Measurements from ENCODE around the gene AURKAIP1.
"Not testable (repeated sequence)": the region's sequence is repeated elsewhere in the genome, so short reads cannot be mapped to it uniquely, and the experiment has no call there.

AURKAIP1 gene

DNA sequence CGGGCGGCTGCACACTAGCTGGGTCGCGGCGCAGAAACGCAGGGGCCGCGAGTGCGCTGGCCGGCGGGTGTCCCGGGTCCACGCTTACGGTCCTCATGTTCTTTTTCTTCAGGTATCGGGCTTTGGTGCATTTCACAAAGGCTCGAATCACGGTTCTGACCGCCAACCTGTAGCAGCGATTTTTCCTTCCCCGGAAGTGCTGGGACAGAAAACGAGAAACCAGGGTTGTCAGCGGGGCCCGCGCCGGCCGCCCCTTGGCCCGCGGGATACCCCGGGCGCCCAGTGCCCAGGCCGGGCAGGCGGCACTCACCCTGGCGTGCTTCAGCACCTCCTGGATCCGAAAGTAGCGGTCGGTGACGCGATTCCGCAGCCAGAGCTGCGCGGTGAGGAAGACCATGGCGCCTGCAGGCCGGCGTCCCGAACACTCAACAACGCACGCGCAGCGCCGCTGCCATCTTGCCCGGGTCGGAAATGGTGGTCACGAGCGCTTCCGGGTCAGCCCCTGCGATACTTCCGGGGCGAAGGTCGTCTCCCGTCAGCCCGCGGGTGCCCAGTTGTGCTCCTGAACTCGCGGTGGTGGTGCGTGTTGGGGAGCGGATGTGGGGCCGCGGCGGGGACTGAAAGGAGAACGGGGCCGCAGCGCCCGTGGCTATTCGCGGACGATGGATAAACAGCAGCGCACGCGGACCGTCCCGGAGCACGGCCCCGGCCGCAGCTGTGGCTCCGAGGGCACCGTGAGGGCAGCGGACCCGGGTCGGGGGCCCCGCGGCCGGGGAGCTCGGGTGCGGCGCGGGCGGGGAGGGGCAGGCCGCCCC lies 32.0 kb upstream of the AURKAIP1 start, which contains the start of gene MRPL20:
TSS of gene MRPL20 (minus strand) at position 473 of the 815 bp plus-strand sequence. CDS start at position 397, 76 bp downstream.
- in situ Hi-C loops (cut with MboI; ENCODE audit: low sequenced_read_pairs) = no loop called here

DNA sequence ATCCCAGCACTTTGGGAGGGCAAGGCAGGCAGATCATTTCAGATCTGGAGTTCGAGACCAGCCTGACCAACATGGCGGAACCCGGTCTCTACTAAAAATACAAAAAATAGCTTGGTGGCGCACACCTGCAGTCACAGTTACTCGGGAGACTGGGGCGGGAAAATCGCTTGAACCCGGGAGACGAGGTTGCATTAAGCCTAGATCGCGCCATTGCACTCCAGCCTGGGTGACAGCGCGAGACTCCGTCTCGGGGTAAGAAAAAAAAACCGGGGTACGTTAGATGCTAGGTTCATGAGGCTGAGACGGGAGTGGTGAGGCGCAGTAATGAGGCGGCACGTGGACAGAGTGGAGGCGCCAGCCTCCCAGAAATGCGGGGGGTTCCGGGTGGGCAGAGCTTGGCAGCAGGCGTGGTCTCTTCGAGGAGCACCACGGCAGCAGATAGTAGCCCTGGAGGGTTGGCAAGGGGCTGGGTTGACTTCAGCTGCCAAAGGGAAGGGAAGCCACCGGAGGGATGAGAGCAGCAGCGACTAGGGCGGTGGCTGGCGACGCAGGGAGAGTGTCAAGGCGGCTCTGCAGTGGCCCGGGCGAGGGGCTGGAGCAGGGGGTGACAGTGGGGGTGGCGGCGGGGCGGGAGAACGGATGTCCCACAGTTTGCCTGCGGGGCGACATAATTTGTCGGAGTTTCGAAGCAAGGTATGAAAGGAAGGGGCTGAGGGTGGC lies 31.3 kb upstream of the AURKAIP1 start:
- in situ Hi-C loops (cut with MboI; ENCODE audit: low sequenced_read_pairs) = no loop called here

DNA sequence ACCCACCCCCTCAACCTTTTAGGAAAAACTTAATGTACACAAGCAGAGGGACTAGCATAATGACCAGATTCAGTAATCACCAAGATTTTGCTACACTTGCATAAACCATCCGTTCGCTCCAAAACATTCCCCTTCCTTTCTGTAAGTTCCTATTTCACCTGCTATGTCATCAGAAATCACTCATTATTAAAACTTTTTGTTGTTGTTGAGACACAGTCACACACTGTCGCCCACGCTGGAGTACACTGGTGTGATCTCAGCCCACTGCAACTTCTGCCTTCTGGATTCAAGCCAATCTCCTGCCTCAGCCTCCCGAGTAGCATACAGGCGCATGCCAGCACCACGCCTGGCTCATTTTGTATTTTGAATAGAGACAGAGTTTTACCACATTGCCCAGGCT lies 28.6 kb upstream of the AURKAIP1 start:
- in situ Hi-C loops (cut with MboI; ENCODE audit: low sequenced_read_pairs) = no loop called here

DNA sequence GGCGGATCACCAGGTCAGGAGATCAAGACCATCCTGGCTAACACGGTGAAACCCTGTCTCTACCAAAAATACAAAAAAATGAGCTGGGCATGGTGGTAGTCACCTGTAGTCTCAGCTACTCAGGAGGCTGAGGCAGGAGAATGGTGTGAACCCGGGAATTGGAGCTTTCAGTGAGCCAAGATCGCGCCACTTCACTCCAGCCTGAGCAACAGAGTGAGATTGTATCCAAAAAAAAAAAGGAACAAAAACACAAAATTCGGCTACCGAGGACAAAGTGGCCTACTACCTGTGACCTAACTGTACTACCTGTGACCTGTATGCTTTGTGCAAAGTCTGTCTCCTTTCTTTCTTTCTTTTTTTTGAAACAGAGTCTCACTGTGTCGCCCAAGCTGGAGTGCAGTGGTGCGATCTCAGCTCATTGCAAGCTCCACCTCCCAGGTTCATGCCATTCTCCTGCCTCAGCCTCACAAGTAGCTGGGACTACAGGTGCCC lies 27.9 kb upstream of the AURKAIP1 start:
- in situ Hi-C loops (cut with MboI; ENCODE audit: low sequenced_read_pairs) = not testable (repeated sequence)

DNA sequence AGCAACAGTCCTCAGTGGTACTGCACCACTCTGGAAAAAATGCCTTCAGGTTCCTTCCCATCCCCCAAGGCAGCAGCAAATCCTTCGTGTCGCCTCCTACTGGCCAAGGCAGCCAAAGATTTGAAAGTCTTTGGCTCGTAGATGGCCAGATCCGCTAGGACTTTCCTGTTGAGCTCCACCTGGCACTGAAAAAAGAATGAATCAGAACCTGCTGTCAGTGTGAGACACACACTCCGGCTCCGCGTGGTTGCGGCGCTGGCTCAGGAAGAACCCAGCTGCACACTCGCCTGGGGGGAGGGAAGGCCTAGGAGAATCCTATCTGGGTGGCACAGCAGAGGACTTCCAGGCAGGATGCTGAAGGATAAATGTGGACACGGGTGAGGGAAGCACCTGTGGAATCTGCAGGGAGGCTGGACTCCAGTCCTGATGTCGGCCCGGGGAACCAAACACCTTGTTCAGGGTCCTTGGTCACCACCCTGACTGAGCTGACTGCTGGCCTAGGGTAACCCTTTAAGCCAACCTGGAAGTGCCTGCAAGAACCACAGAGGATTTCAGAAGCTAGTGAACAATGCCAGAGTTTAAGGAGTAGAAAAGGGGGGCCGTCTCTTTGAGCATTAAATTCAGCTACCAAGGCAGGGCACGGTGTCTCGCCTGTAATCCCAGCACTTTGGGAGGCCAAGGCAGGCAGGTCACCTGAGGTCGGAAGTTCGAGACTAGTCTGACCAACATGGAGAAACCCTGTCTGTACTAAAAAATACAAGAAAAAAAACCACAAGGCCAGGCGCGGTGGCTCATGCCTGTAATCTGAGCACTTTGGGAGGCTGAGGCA lies 27.3 kb upstream of the AURKAIP1 start:
- in situ Hi-C loops (cut with MboI; ENCODE audit: low sequenced_read_pairs) = no loop called here

DNA sequence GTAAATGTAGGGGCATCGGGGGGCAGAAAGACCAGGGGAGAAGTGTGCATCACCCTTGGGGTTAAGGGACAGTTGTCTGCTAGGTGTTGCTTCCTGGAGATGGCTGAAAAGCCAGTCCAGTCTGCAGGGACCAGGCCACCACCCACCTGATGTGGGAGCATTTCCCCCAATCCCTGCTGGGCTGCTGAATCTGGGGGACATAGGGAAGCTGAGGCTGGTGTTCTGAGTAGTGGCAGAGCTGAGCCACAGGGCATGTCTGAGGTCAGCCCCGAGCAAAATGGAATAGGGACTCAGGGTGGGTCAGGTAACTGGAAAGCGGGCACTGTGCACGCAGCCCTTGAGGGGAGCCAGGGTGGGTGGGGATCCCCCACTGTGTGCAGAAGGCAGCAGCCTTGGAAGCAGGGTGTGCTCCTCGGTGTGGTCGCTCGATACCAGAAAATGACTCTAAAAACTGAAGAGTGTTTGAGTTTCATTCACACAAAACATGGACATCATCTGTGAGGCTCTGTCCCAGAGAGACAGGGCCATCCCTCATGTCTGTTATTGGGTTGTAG lies 26.5 kb upstream of the AURKAIP1 start:
- in situ Hi-C loops (cut with MboI; ENCODE audit: low sequenced_read_pairs) = no loop called here

DNA sequence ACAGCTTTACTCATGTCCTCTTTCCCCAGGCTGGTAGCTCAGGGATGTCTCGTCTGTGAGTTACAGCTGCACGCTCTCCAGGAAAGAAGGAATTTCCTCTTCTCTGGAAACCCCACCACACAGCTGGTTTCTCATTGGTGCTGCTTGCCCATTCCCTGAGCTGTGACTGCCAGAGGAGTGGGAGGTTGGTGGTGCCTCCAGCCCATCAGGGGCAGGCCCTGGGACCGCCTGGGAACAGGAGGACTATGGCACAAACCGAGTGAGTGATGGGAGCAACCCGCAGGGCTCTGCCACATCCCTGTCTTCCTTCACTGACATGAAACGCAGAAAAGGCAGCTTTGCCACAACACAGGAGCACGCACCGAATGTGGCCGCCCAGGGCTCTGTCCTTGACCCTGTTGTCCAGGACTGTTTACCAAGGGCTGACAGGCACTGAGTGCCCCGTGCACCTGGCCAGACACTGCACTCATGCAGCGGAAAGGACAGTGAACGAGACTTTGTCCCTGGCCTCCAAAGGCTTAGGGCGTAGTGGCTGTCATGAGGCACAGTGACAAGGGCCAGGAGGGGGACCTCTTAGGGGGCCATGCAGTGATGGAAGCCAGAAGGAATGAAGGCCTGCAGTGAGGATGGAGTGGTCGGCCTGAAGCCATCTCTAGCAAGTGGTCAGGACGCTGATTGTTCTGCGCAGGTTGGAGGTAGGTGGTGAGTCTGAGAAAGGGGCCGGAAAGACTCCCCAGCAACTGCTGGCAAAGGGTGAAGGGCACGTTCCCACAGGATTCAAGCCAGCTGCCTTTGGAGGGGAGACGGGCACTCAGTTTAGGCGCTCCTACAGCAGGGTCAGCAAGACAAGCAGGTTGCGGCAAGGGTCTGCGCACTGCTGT lies 25.8 kb upstream of the AURKAIP1 start:
- in situ Hi-C loops (cut with MboI; ENCODE audit: low sequenced_read_pairs) = no loop called here

DNA sequence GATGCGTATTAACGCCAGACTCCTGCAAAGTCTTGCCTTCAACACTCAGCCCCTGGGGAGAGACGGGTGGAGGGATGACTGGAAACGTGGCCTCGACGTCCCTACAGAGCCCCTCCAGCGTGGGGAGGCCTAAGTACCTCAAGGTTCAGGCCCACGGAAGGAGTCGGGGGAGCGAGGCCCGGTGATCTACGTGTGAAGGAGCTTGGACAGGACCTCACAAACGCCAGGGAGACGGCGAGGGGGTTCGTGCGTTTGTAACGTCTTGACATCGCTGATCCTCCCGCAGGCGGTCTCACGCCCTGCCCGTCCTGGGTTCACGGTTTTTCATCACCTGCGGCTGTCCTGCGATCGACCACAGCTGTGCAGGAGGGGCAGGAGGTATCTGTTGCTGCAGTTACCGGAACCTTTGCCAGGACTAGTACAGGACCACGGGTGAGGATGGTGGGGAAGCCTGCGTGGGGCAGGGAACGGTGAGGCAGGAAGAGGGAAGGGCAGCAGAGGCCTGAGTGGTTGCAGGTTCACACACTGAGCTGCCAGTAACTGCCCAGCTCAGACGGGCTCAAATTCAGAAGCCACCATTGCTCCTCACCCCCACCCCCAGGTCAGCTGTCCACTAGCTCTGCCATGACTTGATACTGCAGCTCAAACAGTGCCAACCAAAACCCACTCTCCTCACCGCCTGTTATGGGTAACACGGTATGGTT lies 25.0 kb upstream of the AURKAIP1 start:
- in situ Hi-C loops (cut with MboI; ENCODE audit: low sequenced_read_pairs) = no loop called here

DNA sequence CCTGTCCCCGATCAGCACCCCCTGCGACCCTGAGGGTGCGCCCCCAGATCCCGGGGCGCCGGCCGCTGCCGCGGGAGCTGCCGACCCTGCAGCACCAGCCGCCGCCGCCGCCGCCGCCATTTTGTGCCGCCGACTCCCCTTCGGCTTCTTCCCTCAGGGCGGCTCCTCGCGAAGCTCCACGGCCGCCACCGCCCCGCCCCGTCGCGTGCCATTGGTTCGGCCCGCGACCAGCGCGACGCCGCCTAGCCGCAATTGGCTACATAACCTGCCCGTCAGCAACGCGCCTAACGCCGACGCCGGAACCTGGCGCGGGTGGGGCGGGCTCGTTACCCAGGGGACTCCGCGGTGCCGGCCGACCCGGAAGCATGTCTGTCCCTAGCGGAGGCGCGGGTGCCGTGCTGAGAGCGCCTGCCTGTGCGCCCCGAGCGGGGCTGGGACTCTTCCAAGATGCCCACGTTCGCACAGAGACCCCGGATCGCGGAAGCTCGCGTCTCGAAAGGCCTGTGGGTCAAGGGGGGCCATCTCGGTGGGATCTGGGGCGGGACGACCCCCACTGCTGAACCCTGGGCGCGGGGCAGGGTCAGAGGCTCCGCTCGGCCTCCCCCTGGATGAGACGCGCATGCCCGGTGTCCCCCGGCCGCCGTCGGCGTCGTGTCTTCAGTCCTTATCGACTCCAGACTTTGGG lies 24.3 kb upstream of the AURKAIP1 start, which contains the start of gene CCNL2:
TSS of gene CCNL2 (minus strand) at position 149 of the 685 bp plus-strand sequence. CDS start at position 120, 29 bp downstream.
- in situ Hi-C loops (cut with MboI; ENCODE audit: low sequenced_read_pairs) = no loop called here

DNA sequence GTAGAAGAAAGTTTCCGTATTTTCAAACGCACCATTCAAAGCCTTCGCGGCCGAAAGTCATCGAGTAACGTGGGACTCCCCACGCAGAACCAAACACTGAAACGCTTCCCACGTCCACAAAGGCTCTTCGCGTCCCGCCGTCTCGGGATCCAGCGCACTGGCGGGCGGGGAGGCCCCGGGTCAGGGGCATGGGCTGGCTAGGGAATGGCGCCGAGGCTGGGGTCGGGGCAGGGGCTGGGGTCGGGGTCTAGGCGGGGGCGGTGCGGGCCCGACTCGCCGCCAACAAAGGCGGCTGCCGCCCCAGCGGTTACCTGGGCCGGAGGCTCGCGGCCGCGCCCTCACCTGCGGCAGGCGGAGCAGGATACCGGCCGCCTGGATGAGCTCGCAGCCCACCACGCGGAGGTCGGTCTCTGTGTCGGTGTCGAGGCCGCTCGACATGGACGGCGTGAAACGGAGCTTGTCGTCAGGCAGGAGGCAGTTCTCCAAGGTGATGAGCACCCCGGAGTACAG lies 23.7 kb upstream of the AURKAIP1 start:
- in situ Hi-C loops (cut with MboI; ENCODE audit: low sequenced_read_pairs) = no loop called here

DNA sequence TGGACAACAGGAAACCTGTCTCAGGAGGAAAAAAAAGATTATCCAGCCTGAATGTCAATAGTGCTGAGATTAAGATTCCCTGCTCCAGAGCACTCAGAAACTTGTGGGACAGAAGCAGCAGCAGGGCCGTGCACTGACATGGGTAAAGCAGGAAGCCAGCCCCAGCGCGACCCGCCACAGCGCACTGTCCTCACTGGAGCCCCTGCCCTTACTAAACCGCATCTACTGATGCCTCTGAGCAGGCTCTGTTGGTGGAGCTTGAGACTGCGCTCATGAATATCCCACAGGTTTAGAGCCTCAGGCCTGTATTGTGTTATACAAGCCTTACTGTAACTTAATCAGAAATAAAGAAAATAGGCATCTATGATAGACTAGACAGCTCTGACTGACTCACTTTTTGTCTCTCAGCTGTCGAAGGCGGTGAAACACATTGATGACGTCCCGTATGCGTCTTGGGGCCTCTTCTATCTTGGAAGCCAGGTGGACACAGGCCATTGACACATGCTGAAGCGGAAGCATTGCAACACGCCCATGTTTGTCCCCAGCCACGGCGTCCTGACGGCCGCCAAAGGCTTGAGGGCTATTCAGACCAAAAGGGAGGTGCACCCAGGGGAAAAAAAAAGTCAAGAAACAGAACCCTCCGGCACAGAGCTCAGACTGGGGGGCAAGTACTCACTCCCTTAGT lies 23.0 kb upstream of the AURKAIP1 start:
- in situ Hi-C loops (cut with MboI; ENCODE audit: low sequenced_read_pairs) = no loop called here

DNA sequence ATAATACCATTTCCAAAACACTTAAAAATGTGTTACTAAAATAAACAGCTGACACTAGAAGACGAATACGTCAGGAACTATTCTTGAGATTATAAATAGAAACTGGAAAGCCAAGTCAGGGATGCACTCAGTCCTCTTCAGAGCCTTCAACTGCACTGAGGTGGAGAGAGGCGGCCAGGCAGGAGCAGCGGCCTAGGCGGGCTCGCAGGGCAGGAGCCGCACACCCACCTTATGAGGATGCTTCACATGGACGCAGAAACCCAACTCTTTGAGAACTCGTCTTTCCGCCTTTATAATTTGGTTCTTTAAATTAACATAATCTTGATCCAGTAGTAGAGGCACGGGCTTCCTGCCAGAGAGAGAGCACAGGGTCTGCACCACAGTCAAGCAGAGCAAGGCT lies 20.2 kb upstream of the AURKAIP1 start:
- in situ Hi-C loops (cut with MboI; ENCODE audit: low sequenced_read_pairs) = no loop called here

DNA sequence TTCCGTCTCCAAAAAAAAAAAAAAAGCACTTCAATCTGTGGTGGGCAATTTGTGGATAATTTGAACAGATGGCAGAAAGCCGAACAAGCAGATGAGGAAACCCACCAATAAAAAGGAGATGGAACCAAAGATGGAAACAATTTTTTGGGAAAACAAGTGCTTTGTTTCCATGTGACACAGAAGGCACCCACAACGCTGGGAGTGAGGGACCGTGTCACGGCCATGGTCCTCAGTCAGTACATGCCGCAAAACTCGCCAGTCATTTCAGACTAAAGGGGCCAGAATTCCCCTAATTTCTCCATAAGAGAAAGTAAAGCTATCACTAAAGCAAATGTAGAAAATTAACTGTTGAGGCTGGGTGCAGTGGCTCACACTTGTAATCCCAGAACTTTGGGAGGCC lies 19.1 kb upstream of the AURKAIP1 start:
- in situ Hi-C loops (cut with MboI; ENCODE audit: low sequenced_read_pairs) = no loop called here

DNA sequence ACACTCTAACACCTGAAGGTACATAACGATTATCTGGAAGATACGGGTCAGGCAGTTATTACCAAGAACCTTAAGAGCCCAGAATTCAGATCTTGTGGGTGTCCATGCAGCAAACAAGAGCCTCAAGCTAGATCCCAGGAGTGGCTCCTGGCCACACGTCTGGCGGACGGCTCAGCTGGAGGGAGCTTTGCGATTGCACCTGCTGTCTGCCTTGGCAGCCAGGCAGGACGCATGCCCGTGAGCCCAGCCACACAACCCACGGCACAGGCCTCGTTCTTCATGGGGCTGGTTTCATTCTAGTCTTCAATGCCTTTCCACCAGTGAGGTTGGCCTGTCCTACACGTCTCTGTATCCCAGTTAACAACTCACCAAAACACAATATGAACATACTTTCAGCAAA lies 18.4 kb upstream of the AURKAIP1 start:
- in situ Hi-C loops (cut with MboI; ENCODE audit: low sequenced_read_pairs) = no loop called here

DNA sequence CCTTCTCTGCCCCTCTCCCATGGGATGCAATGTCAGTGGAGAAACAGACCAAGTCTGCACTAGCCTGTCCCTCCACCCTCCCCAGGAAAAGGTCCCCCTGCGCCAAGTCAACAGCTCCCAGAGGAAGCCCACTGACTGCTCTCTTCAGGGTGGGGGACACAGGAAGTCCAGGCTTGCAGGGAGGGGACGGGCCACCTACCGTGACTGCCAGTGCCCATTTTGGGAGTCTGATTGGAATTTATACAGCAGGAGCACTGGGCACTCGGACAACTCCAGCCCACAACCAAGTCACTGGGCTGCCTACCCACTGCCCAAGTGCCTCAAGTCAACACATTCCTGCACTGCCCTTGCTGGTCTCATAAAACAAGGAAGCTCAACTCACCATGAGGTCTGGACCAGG lies 18.0 kb upstream of the AURKAIP1 start:
- in situ Hi-C loops (cut with MboI; ENCODE audit: low sequenced_read_pairs) = no loop called here

DNA sequence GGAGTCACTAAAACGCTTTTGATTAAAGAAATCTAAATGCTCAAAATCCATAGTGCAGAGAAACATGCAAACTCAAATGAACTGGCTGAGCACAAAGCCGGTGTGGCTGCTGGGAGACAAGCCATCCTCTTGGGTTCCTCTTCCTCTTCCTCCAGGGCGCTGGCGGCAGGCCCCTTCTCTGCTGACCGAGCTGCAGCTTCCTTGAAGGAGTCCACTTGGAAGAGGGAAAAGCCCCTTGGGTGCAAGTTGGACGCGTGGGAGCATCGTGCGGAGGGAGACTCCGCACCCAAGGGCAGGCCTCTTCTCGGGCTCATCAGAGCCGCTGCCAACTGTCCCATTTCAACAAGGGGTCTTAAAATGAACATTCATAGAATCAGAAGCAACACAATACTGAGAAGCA lies 16.2 kb upstream of the AURKAIP1 start:
- in situ Hi-C loops (cut with MboI; ENCODE audit: low sequenced_read_pairs) = no loop called here

DNA sequence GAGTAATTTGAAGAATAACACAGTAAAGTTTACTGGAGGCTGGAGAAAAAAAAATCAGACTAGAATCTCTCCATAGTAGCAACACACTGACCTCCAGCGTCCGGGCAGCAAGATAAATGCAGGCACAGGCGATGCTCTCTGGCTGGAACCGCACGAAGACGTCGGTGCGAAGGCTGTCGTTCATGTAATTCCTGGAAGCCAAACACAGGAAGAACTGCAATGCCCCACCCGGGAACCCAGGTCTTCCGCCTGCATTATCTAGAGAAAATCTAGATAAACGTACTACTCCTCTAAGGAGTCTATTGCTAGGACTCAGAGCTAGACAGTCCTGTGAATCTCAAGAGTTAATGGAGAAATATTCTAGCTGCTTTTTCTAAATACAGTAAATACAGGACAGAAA lies 15.7 kb upstream of the AURKAIP1 start:
- in situ Hi-C loops (cut with MboI; ENCODE audit: low sequenced_read_pairs) = no loop called here

DNA sequence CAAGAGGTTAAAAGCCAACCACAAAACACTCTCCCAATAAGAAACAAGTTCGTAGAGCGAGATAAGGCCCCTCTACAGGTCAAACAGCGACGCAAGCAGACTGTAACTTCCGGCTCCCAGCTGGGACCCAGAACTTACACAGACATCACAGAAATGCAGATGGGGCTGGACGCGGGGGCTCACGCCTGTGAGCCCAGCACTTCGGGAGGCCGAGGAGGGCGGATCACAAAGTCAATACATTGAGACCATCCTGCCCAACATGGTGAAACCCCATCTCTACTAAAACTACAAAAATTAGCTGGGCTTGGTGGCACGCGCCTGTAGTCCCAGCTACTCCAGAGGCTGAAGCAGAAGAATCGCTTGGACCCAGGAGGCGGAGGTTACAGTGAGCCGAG lies 13.1 kb upstream of the AURKAIP1 start:
- in situ Hi-C loops (cut with MboI; ENCODE audit: low sequenced_read_pairs) = no loop called here

All from HL-60/S4 (cell line).